K562 (cell line): ENCODE data around the gene RSPRY1. TPM values are rescaled to one million over a fixed set of nuclear protein-coding genes. Genes with fewer than 3 reads are reported as not detected.

Experiments
- CBX2 ChIP-seq: fragments of 200-600 bp; sonication (generic); IDR thresholded peaks from one replicate; pipeline ENCODE4 v1.6.1; 2012; ENCODE audit warnings: mild to moderate bottlenecking, low read length, inconsistent platforms; ENCODE audit not compliant: insufficient read depth, poor library complexity, severe bottlenecking
- DMBX1 ChIP-seq: fragments of 250-450 bp; sonication (Bioruptor Pico); IDR thresholded peaks from 2 replicates; pipeline ENCODE4 v1.8.0; 2022; ENCODE audit warnings: inconsistent platforms, mild to moderate bottlenecking, moderate library complexity, borderline replicate concordance
- HINFP ChIP-seq: fragments of 450-650 bp; conservative IDR thresholded peaks from 2 replicates; pipeline ENCODE4 v1.6.1; 2016; ENCODE audit warnings: missing genetic modification characterization, low read depth, mild to moderate bottlenecking, control low read depth, missing compliant biosample characterization
- LCOR ChIP-seq: sonication (generic); formaldehyde crosslinking; IDR thresholded peaks from 2 replicates; pipeline ENCODE4 v1.8.0; 2022; ENCODE audit warnings: mild to moderate bottlenecking, missing genetic modification reagents
- MNT ChIP-seq, 2 experiments: fragments of 450-650 bp; conservative IDR thresholded peaks; 2 replicates each; pipeline ENCODE4 v1.6.1; 2017; ENCODE audit warnings: mild to moderate bottlenecking in 2 of 2, moderate library complexity in 2 of 2
- MTA2 ChIP-seq: fragments of 450-650 bp; IDR thresholded peaks from 2 replicates; pipeline ENCODE4 v1.6.1; 2016; ENCODE audit warnings: low read depth
- TCF3 ChIP-seq: sonication (generic); formaldehyde crosslinking; IDR thresholded peaks from 2 replicates; pipeline ENCODE4 v1.4.0; 2020; ENCODE audit warnings: mild to moderate bottlenecking, missing genetic modification reagents
- ZC3H11A ChIP-seq: IDR thresholded peaks from 2 replicates; pipeline ENCODE4 v1.6.1; 2012; ENCODE audit warnings: low read depth, low read length, improper control_type of control experiment
- ZFP1 ChIP-seq: fragments of 450-650 bp; formaldehyde crosslinking; IDR thresholded peaks from 2 replicates; pipeline ENCODE4 v1.4.0; 2020; ENCODE audit warnings: mild to moderate bottlenecking, mixed read lengths
- ZNF175 ChIP-seq: fragments of 200-800 bp; sonication (Bioruptor generic); IDR thresholded peaks from 2 replicates; pipeline ENCODE4 v1.6.1; 2016; ENCODE audit warnings: low read depth, mild to moderate bottlenecking, missing genetic modification characterization, missing compliant biosample characterization
- ZNF384 ChIP-seq: IDR thresholded peaks from 2 replicates; pipeline ENCODE4 v1.6.1; 2012; ENCODE audit warnings: low read depth, low read length, improper control_type of control experiment
- polyA plus RNA-seq, 8 experiments: library from polyadenylated mRNA; depleted of rRNA in 4 of 8; stranded (reverse) in 5 of 8; unstranded in 3 of 8; fragments of >200 nt; fragmentation: Nextera tagmentation in 2 of 8; fragmentation: Illumina TruSeq in 1 of 8; extraction: Ambion mirVana in 2 of 8; extraction: Trizol in 1 of 8; gene quantifications; 2 replicates each; pipeline versions ENCODE4 v1.2.1 to v1.2.3, GENCODE V29; 2011 to 2014; ENCODE audit warnings: inconsistent platforms in 1 of 8, missing spikeins in 1 of 8
- total RNA-seq, 7 experiments: library from RNA; depleted of rRNA in 6 of 7; stranded (reverse); fragments of >200 nt in 6 of 7; fragmentation: Illumina TruSeq in 2 of 7; extraction: Trizol in 2 of 7; gene quantifications; 2 replicates each; pipeline versions ENCODE4 v1.2.1 to v1.2.3, GENCODE V29; 2011 to 2021; ENCODE audit warnings: low replicate concordance in 1 of 7
- TF ChIP-seq, protein P1 (sequence below): fragments of 200-600 bp; sonication (generic); IDR thresholded peaks from one replicate; pipeline ENCODE4 v1.6.1; 2012; ENCODE audit warnings: mild to moderate bottlenecking, low read depth, low read length, inconsistent platforms
- TF ChIP-seq, protein P2 (sequence below): fragments of 450-650 bp; formaldehyde crosslinking; IDR thresholded peaks from 2 replicates; pipeline ENCODE4 v1.4.0; 2022; ENCODE audit warnings: missing genetic modification characterization

RSPRY1 gene
- total and polyA plus RNA-seq, 9 of the 15 experiments (the other 6 are each of a cell fraction or from before 2014, with no cell fraction given): 10.2 to 27.8 (median 20.8) TPM

DNA sequence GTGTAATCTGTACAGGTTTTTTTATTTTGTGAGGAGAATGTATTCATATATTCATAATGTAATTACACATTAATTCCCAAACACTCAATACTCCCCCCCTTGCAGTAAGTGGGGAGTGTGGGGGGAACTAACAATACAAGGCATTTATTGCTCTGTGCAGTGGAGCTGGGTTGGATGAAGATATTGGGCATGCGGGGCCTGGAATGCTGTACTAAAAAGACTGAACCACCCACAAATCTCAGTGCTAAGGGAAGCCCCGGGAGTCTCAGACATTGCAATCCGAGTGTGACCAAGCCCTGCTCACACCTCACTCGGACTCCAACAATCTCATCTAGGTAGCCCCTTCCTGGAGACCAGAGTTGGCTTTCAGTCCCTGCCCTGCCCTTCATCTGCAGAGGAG, 92.4 kb downstream of the RSPRY1 start (continued):
- TF ChIP-seq, protein P1, sequence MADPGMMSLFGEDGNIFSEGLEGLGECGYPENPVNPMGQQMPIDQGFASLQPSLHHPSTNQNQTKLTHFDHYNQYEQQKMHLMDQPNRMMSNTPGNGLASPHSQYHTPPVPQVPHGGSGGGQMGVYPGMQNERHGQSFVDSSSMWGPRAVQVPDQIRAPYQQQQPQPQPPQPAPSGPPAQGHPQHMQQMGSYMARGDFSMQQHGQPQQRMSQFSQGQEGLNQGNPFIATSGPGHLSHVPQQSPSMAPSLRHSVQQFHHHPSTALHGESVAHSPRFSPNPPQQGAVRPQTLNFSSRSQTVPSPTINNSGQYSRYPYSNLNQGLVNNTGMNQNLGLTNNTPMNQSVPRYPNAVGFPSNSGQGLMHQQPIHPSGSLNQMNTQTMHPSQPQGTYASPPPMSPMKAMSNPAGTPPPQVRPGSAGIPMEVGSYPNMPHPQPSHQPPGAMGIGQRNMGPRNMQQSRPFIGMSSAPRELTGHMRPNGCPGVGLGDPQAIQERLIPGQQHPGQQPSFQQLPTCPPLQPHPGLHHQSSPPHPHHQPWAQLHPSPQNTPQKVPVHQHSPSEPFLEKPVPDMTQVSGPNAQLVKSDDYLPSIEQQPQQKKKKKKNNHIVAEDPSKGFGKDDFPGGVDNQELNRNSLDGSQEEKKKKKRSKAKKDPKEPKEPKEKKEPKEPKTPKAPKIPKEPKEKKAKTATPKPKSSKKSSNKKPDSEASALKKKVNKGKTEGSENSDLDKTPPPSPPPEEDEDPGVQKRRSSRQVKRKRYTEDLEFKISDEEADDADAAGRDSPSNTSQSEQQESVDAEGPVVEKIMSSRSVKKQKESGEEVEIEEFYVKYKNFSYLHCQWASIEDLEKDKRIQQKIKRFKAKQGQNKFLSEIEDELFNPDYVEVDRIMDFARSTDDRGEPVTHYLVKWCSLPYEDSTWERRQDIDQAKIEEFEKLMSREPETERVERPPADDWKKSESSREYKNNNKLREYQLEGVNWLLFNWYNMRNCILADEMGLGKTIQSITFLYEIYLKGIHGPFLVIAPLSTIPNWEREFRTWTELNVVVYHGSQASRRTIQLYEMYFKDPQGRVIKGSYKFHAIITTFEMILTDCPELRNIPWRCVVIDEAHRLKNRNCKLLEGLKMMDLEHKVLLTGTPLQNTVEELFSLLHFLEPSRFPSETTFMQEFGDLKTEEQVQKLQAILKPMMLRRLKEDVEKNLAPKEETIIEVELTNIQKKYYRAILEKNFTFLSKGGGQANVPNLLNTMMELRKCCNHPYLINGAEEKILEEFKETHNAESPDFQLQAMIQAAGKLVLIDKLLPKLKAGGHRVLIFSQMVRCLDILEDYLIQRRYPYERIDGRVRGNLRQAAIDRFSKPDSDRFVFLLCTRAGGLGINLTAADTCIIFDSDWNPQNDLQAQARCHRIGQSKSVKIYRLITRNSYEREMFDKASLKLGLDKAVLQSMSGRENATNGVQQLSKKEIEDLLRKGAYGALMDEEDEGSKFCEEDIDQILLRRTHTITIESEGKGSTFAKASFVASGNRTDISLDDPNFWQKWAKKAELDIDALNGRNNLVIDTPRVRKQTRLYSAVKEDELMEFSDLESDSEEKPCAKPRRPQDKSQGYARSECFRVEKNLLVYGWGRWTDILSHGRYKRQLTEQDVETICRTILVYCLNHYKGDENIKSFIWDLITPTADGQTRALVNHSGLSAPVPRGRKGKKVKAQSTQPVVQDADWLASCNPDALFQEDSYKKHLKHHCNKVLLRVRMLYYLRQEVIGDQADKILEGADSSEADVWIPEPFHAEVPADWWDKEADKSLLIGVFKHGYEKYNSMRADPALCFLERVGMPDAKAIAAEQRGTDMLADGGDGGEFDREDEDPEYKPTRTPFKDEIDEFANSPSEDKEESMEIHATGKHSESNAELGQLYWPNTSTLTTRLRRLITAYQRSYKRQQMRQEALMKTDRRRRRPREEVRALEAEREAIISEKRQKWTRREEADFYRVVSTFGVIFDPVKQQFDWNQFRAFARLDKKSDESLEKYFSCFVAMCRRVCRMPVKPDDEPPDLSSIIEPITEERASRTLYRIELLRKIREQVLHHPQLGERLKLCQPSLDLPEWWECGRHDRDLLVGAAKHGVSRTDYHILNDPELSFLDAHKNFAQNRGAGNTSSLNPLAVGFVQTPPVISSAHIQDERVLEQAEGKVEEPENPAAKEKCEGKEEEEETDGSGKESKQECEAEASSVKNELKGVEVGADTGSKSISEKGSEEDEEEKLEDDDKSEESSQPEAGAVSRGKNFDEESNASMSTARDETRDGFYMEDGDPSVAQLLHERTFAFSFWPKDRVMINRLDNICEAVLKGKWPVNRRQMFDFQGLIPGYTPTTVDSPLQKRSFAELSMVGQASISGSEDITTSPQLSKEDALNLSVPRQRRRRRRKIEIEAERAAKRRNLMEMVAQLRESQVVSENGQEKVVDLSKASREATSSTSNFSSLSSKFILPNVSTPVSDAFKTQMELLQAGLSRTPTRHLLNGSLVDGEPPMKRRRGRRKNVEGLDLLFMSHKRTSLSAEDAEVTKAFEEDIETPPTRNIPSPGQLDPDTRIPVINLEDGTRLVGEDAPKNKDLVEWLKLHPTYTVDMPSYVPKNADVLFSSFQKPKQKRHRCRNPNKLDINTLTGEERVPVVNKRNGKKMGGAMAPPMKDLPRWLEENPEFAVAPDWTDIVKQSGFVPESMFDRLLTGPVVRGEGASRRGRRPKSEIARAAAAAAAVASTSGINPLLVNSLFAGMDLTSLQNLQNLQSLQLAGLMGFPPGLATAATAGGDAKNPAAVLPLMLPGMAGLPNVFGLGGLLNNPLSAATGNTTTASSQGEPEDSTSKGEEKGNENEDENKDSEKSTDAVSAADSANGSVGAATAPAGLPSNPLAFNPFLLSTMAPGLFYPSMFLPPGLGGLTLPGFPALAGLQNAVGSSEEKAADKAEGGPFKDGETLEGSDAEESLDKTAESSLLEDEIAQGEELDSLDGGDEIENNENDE: no peak
- no peak for TF ChIP-seq CBX2
- TF ChIP-seq HINFP (tag): no peak
- TF ChIP-seq ZFP1 (CRISPR knock-in tag): no peak
- no peak for TF ChIP-seq LCOR (CRISPR knock-in tag)
- TF ChIP-seq ZNF384: no peak
- TF ChIP-seq DMBX1 (CRISPR knock-in tag): no peak
- TF ChIP-seq ZC3H11A: no peak
- TF ChIP-seq TCF3 (CRISPR knock-in tag): no peak
- no peak for TF ChIP-seq ZNF175 (CRISPR knock-in tag)
- TF ChIP-seq MNT (conservative IDR thresholded peaks at IDR 0.05): no peak
- TF ChIP-seq, protein P2, sequence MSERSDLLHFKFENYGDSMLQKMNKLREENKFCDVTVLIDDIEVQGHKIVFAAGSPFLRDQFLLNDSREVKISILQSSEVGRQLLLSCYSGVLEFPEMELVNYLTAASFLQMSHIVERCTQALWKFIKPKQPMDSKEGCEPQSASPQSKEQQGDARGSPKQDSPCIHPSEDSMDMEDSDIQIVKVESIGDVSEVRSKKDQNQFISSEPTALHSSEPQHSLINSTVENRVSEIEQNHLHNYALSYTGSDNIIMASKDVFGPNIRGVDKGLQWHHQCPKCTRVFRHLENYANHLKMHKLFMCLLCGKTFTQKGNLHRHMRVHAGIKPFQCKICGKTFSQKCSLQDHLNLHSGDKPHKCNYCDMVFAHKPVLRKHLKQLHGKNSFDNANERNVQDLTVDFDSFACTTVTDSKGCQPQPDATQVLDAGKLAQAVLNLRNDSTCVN (CRISPR knock-in tag): no peak
- TF ChIP-seq MTA2: no peak
